ENCODE measurements around the gene SCNN1A.

SCNN1A gene

GRCh38 chr12:6330999-6331714 is 44.2 kb downstream of the SCNN1A start:
- no peak for DNase-seq

- DNase-seq, result no peak
Observed at GRCh38 chr12:6330192-6330591, 45.2 kb downstream of the SCNN1A start.

GRCh38 chr12:6329703-6330064 is 45.7 kb downstream of the SCNN1A start:
- DNase-seq, result no peak

GRCh38 chr12:6328945-6329702 is 46.2 kb downstream of the SCNN1A start:
- DNase-seq, result no peak

- DNase-seq, result no peak
Observed at GRCh38 chr12:6328045-6328779, 47.2 kb downstream of the SCNN1A start.

GRCh38 chr12:6327229-6328041 is 47.9 kb downstream of the SCNN1A start:
- DNase-seq, result no peak

GRCh38 chr12:6326316-6327228 is 48.8 kb downstream of the SCNN1A start:
- peak; percentile 29 for DNase-seq

GRCh38 chr12:6324936-6325750 is 50.2 kb downstream of the SCNN1A start:
- no peak for DNase-seq

- no peak for DNase-seq
Observed at GRCh38 chr12:6323995-6324711, 51.2 kb downstream of the SCNN1A start.

GRCh38 chr12:6323340-6323994 is 51.9 kb downstream of the SCNN1A start:
- DNase-seq, result no peak

- no peak for DNase-seq
Observed at GRCh38 chr12:6322969-6323339, 52.4 kb downstream of the SCNN1A start.

- no peak for DNase-seq
Observed at GRCh38 chr12:6322352-6322751, 53.0 kb downstream of the SCNN1A start.

GRCh38 chr12:6321905-6322304 is 53.5 kb downstream of the SCNN1A start:
- no peak for DNase-seq

GRCh38 chr12:6319446-6319845 is 55.9 kb downstream of the SCNN1A start:
- no peak for DNase-seq

GRCh38 chr12:6318440-6318879 is 56.9 kb downstream of the SCNN1A start:
- no peak for DNase-seq

GRCh38 chr12:6317693-6318439 is 57.5 kb downstream of the SCNN1A start:
- DNase-seq, result no peak

GRCh38 chr12:6316921-6317692 is 58.3 kb downstream of the SCNN1A start:
- DNase-seq, result no peak
